ENCODE results near the gene NAB2.

Gene NAB2

DNA sequence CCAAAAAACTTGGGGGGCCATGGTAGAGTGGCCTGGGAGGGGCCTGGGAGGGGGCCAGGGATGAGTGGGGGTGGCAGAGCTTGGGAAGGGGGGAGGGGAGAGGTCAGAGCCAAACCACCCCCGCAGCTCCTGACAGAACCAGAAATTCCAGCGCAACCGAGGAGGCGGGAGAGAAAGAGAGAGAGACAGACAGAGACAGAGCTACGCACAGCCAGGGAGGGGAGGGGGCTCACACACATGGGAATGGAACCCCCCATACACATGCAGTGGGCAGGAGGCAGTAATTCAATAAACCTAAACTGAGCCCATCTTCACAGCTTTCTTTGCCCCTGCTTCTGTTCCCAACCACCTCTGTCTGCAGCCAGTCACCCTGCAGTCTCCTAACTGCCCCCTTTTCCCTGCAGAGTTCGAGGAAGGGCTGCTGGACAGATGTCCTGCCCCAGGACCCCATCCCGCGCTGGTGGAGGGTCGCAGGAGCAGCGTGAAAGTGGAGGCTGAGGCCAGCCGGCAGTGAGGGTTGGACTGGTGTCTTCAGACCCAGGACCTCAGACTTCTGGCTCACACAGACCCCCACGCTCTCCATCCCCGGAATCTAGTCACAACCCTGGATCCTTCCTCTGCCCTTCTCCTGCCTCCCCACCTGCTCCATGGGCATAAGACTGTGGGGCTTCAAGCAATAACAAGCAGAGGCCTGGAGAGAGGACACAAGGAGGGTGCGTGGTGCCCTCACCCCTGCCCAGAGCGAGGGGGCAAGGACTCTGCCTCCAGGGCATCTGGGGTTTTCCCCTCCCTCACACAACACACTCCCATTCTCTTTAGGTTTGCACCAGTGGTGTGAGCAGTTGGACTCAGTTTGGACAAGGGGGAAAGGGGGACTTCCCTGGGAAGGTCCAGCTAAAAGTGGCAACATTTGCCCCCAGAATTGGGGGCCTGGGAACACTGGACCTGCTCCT is 5.6 kb downstream of the NAB2 start:
- no peak for DNase-seq

DNA sequence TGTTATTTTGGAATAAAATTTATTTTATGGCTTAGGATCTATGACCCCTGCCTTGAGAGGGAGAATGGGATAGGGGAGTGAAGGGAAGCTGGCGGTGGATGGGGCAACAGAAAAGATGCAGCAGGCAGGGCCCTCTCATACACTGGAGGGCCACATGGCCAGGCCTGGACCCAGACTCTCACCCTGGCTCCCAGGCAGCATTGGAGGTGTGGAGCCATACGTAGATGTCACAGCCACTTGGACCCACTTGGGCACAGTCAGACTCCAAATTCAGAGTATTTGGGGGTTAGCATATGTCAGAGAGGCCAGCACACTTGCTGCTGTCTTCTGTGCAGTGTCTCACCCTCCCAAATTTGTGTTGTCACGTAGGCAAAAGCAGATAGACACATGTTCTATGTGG is 6.5 kb downstream of the NAB2 start:
- DNase-seq, result no peak

DNA sequence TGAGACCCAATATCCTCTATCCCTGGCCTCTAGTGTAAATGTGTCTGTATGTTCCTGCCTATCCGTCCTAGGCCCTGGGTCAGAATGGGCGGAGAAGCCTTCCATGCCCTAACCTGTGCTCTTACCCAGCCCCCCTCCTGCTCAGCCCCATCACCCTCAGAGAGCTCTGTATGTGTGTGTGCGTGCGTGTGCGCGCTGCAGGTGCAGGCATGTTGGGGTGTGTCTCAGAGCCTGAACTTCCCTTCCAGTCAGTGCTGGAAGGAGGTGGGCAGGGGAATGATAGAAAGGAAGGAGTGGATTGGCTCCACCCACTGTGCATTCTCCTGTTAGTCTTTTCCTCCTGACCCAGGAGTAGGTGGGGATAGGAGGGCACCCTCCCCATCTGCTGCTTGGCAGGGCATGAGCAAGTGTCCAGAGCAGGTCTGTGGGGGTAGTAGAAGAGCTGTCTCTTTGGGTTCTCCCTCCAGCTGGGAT is 7.2 kb downstream of the NAB2 start:
- DNase-seq, result no peak

DNA sequence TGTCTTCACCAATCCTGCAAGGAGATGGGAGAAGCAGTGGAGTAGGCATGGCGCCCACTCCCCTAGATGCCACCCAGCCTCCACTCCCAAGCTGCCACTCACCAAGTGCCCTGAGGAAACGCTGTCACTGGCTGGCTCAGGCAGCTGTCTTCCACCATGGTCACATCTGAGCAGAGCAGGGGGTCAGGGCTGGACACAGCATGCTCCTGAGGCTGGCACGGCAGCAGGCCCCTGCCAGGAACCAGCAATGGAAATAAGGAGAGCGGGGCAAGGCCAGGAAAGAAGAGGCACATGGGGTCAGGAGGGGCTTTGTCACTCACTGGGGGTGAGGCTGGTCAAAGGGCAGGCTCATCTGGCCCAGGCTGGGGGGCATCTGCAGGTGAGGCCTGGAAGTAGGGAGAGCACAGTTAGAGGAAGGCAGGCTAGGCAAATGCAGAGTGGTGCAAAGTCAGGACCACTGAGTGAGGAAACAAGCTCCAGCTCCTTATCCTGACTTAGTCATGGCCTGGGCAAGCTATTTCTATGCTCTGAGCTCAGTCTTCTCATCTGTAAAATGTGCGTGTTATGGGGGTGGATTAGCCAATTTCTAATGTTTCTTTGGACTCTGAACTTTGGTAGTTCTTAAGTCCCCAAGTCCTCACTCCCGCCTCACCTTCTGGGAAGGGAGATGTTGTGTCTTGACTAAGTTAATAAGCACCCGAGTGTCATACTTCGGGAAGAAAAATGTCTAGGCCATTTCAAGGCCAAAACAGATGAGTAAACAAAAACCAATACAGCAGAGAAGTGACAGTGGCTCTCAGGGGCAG is 8.0 kb downstream of the NAB2 start:
- no peak for DNase-seq

DNA sequence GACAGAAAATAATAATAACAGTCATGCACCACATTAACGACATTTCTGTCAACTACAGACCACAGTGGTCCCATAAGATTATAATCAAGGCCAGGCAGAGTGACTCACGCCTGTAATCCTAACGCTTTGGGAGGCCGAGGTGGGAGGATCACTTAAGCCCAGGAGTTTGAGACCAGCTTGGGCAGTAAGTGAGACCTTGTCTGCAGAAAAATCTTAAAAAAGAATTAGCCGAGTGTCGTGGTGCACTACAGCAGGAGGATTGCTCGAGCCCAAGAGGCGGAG is 8.6 kb downstream of the NAB2 start:
- DNase-seq, result no peak

DNA sequence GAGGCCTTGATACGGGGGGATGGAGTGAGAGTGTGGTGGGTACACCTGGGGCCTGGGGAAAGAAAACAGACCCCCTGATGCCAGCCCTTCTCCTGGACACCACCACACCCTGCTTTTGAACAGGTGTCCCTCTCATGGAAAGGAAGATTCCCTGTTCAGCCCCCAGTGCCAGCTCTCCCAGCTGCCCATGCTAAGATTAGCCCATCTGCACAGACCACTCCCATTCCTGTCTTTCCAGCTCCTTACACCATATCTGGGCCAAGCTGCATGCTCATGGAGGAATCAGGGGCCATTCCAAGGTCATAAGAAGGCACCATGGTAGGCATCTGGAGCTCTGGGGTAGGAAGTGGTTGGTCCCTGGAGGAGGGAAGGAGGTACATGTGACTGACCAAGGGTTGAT is 9.6 kb downstream of the NAB2 start:
- no peak for DNase-seq

DNA sequence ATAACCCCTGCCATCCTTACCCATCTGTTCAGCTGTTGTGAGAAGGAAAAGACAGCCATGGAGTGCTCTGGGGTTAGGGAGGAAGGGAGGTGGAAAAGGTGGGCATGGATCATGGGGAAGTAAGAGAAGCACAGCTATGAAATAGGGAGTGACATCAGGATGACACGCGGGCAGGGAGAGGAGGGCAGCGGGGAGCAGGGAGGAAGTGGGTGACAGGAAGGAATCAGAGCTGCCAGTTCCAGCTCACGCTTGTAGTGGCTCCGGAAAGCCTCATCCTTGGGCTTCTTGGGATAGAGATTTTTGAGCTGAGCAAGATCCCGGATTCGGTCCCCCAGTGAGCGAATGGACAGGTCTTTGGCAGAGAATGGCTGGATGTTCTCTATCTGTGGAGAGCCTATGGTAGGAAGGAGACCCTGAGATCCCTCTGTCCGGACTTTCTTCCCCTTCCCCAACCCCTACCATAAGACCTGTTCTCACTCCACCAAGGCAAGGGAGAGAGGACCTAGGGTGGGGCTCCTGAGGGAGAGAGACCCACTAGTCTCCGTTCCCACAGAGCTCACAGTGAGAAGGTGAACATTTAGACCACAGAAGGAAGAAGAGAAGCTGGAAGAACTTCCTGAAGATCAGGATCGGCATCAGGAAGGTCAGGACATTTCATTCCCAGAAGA is 10.3 kb downstream of the NAB2 start:
- DNase-seq, result no peak

DNA sequence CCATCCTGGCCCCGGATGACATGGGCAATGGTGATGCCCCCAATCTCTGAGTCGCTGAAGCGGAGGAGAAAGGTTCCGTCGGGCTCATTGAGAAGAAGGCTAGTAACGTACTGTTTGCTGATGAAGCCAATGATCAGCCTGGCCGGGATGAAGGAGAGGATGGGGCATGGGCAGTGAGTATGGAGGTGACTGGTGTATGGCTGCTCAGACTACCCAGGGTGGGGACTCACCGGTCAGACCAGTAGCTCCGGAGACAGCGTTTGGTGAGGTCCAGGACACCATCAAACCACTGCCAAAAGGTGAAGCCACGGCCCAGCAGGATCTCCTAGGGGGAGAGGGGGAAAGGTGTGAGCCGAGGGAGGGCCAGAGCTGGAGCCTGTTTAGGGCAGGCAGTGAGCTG is 10.9 kb downstream of the NAB2 start:
- no peak for DNase-seq

DNA sequence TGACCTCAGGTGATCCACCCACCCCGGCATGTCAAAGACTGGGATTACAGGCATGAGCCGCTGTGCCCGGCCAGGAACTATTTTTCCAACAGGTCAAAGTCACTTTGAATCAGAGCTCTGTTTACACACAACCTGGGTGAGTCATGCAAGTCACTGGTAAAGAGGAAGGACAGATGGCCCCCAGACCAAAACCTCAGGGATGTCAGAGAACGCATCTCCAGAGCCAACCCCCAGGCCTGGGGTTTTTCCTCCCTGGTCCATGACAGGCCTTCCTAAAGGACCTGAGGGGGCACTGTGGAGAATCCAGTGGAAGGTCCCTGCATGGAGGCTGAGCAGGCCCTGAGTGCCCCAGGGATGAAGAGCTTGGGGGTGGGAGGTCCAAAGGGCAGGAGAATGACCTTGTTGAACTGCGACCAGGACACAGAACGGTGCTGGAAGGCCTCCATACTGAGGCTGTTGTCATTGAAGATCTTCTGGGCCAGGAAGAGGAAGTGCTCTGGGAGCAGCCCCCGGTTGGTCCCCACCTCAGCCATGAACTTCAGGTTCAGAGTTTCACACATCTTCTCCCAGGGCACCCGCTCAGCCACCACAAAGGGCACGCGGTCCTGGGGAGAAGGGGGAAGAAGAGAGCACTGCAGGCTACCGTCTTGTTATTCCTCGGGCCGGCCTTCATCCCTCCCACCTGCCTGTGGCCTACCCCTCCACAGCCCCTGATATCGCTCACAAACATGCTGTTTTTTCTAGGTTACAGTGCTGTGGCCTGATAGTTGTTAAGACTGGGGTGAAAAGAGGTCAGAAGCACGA is 13.2 kb downstream of the NAB2 start:
- DNase-seq, result no peak

DNA sequence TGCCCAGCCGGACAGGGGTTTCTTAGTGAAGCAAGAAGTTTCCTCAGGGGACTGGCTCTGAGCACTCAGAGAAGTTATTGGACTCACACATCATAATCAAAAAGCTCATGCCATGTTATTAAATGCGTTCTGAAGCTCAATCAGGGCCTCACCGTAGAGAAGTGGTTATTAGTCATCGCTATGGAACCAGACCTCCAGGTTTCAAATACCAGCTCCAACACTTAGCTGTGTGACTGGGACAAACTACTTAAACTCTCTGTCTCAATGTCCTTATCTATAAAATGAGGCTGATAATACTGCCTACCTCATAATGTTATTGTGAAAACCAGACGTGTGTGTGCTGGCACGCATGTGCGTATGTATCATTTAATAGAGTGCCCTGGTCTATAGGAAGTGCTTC is 14.9 kb downstream of the NAB2 start:
- no peak for DNase-seq

DNA sequence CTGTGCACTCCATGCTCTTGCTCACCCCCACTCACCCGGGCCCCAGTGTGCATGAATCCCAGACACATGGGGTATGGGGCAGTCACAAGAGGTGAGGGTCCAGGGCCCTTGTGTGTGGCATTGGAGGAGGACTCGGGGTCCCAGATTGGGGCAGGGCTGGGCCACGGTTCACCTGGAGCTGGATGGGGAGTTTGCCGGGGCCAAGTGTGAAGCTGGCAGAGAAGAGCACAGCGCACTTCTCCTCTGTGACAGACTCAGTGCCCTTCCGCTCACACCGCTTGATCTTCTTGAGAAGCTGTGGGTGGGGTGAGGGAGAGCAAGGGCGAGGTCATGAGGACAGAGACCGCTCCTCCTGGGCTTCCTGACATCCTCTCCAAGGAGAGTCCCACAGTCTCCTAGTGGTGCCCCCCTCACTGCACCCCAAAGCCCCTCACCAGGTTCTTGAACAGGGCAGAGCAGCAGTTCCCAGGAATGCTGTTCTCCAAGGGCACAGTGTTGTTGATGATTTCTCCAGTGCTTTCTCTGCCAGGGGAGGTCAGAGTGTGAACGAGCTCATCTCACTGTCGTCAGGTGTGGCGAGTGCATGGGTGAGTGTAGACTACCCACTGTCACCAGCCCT is 15.5 kb downstream of the NAB2 start:
- DNase-seq, result no peak

DNA sequence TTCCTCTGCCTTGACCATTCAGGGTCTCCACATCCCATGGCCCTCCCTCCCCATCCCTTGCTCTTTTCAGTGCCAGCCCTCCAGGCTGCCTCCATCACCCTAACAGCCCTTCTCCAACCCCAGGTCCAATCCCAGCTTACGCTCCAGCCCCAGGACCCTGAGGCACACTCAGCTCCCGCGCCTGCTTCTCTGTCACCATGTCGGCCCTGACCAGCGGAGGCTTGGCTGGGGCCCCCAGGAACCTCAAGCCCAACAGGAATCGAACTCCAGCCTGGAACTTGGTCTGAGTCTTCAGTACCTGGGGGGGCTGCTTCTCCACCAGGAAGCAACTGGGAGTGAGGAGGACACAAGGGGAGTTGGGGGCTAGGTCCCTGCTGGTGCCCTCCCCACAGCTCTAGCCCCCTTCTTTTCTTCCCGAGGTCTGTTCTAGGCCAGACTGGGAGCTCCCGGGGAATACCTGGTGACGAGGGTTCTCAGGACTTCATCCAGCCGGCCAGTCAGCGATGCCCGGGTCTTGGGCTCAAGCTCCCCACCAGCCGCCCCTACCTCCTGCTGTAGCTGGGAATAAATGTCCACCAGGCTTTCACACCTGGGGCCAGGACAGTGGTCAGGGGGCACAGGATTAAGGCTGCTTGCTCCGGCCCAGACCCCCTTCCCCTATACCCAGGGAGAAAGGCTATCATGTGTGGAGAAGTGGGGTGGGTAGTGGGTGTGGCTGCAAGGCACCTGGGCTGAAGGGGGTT is 16.3 kb downstream of the NAB2 start:
- DNase-seq, result no peak

DNA sequence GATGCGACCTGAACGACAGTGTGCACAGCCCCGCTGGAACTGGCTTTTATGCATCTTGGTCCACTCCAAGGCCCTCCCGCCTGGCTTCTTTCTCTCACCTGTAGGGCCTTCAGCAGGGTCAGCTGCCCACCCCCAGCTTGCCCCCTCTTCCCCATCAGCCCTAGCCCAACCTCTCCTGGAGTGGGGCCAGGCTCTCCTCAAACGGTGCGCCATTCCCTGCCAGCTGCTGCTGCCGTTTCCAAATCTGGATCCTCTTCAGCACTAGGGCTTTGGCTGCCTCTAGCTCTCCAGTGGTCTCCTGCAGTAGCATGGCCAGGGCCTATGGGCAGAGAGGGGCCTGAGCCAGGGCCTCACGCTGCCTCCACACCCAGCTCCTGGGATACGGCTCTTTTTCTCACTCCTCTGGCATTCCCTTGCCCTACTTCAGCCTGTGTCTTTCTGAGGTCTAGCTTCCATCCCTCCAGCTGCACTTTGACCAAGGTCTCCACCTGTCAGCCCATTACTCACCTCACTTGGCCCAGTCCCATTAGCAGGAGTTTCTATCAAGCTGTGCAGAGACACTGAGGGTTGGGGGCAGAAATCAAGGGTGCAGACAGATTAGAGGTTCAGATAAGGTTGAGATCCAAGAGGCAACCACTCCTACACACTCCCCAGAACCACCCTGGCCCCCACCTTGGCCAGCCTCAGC is 17.3 kb downstream of the NAB2 start:
- no peak for DNase-seq

DNA sequence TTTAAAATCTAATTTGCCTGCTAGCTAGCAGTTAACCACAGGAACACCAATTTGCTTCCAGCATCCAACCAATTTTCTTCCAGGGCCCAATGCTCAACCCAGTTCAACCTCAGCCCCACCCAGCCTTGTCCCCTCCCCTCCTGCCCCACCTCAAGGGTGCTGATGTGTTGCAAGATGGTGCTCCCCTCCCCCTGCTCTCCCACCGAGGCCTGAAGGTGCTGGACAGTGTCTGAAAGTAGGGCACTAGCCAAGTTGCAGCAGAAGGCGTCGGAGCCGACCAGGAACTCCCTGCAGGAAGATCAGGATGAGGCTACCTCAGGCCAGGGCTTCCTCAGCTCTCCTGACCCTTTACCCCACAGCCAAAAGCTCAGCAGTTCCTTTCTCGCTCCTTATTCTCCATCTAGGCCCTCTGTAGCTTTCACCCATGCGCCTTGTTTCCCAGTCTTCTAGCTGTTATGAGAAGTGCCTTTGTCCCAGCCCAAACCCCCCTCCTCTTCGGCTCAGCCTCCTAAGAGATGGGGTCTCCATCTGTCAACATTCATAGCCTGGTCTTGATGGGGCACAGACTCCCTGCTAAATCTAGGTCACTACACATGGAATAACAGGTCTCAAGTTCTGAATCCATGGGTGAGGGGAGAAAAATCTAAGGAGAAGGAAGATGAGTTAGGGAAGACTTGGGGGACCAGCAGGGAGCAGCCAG is 18.7 kb downstream of the NAB2 start:
- DNase-seq, result no peak

DNA sequence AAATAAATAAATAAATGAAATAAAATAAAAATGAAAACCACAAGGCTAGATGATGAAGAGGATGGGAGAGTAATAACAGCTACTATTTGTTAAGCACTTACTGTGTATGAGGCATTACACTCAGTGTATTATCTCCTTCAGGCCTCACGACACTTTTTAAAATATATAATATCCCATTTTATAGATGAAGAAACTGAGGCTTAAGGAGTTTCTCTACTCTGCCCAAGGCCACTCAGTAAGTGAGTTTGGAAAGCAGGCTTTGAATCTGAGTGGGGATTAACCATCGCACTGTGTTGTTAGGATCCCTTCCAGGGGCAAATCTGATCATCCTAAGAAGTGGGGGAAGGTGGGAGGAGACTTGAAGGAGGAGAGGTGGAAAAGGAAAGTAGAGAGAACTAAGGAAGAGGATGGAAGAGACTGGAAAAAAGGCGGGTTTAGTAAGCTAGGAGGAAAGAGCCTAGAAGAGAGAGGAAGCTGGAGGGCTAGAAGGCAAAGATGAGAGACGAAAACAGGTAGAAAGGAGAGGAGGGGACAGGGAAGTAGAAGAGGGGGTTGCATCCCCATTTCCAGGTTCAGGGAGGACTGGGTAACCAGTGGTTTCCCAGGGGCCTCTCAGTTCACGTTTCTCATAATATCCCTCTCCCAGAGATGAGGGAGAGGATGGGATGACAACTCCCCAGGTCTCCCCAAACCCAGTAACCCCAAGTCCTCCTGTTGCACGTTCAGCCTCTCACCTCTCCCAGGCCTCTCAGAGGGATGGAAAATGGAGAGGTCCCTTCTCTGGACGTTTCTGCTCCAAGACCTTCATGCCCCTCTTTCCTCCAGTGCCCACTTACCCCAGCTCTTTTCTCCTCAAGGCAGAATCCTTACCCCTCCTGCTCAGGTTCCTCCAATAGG is 20.5 kb downstream of the NAB2 start:
- no peak for DNase-seq

DNA sequence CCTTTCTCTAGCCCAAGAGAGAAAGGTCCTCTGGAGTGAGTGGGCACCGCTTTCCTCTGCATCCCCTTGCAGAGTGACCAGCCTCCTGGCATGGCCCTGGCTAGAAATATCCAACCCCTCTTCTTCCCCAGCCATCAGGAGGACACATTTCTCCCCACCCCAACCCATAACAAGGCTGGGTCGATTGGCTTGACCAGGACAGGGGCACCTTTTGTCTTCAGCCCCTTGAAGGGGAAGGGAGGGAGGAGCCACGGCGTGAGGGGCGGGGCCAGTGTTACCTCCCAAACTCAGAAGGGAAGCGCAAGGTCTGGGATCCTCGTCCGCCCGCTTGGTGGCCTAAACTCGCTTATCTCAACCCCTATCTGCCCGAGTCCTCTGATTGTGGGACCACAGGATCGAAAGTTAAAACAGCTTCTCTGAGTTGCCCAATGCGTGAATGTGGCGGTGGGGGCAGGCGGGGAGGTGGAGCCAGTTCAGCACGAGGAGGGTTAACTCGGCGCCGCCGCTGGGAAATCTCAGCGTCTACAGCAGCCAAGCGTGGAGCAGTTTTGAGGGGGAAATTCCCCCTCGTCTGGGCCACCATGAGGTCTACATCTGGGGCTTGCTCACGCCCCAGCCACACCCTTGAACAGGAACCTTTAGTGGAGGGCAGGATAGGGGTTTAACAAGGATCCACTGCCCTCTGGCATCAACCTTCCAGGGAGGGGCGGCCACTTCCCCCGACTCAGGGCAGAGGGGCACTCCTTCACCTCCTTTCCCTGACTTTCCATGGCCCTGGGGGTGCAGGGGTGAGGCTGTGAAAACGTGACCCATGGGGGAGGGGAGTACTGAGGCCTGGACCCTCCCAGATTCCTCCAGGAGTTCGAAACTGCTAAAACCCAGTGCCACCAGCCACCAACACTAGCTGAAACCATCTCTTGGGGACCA is 21.5 kb downstream of the NAB2 start:
- peak; percentile 77 for DNase-seq

DNA sequence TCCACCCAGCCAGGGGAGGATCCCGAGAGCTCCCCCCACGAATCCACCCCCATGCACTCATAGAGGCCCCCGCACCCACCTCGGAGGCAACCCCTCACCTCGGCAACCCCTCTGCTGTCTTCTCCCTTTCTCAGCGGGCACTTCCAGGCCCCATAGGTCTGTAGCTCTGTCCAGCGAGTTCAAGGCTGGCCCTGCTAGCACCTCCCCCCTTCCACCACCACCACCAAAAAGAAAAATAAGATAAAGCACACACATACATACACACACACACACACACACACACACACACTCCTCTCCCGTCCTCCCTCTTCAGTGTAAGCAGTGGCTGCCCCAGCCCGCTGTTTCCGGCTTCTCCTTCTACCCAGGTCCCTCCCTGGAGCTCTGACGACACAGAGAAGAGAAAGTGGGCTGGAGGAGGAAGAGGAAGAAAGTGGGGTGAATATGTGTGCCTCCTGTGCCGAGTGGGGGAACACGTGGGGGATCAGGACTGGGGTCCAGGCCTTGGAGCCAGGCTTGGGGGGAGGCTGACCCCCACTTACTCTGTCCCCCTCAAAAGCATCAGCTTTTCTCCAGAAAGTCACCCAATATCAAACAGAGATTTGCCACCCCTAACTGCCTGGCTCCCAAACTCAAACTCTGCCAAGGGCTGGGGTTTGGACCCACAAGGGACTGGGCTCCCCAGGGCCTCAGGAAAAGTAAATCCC is 22.3 kb downstream of the NAB2 start, which contains the start of gene STAT6:
Gene STAT6, minus strand, starts transcription at position 332 of the 704 bp plus-strand sequence. CDS start 3,084 bp downstream, outside the sequence.
- peak; percentile 79 for DNase-seq

All from activated CD8-positive, alpha-beta memory T cell treated with anti-CD3 and anti-CD28 coated beads, Interleukin-2, amount 50 U/mL, for 4 hours (primary cell).